Thoracic aorta (tissue), 2 donors: ENCODE results near the gene VAV2. TPM values are rescaled to one million over a fixed set of nuclear protein-coding genes. Genes with fewer than 3 reads are reported as not detected.
A peak's percentile ranks its signal among the peaks of the same experiment; 100 is the strongest.

ENCODE experiments used
- ATAC-seq: fragments of 150-250 bp; one replicate; pipeline ENCODE4 v1.8.0; 2017; ENCODE audit warnings: low read depth; ENCODE audit not compliant: insufficient number of reproducible peaks, low FRiP score
- DNase-seq: peaks from one replicate; pipeline ENCODE4 v3.0.0-alpha.2; 2020; ENCODE audit warnings: low spot score
- H3K27ac ChIP-seq, 2 donors: fragments of 200-600 bp; sonication (generic); 1 replicate in 1 of 2; 2 replicates in 1 of 2; pipeline ENCODE4 v1.5.1; 2016; ENCODE audit warnings: mild to moderate bottlenecking in 2 of 2, moderate library complexity in 2 of 2
- H3K27me3 ChIP-seq: fragments of 200-600 bp; sonication (generic); replicated peaks from 2 replicates; pipeline ENCODE4 v1.6.0; 2016; ENCODE audit warnings: mild to moderate bottlenecking; ENCODE audit not compliant: insufficient read depth
- H3K36me3 ChIP-seq: fragments of 200-600 bp; sonication (generic); one replicate; pipeline ENCODE4 v1.5.1; 2016
- H3K4me1 ChIP-seq, 2 donors: fragments of 200-600 bp; sonication (generic); 1 replicate in 1 of 2; 2 replicates in 1 of 2; pipeline versions ENCODE4 v1.5.1 to v1.6.0; 2016; ENCODE audit warnings: low read depth in 2 of 2, mild to moderate bottlenecking in 1 of 2; ENCODE audit not compliant: control insufficient read depth in 1 of 2
- H3K4me3 ChIP-seq: fragments of 200-600 bp; sonication (generic); 2 replicates; pipeline ENCODE4 v1.5.1; 2016; ENCODE audit warnings: mild to moderate bottlenecking
- H3K9me3 ChIP-seq: fragments of 200-600 bp; sonication (generic); 2 replicates; pipeline ENCODE4 v1.5.1; 2016
- total RNA-seq, 2 donors: library from RNA; depleted of rRNA; stranded (reverse); fragments of >200 nt; gene quantifications; one replicate each; pipeline versions ENCODE4 v1.1.0 to v1.2.3, GENCODE V29; 2016
- TF ChIP-seq, protein P1 (sequence below): fragments of 200-600 bp; sonication (generic); IDR thresholded peaks from one replicate; pipeline ENCODE4 v1.5.1; 2019; ENCODE audit warnings: antibody characterized with exemption

Gene VAV2
- total RNA-seq, 2 donors from 2014 or later: 10.1 to 11.5 TPM

DNA sequence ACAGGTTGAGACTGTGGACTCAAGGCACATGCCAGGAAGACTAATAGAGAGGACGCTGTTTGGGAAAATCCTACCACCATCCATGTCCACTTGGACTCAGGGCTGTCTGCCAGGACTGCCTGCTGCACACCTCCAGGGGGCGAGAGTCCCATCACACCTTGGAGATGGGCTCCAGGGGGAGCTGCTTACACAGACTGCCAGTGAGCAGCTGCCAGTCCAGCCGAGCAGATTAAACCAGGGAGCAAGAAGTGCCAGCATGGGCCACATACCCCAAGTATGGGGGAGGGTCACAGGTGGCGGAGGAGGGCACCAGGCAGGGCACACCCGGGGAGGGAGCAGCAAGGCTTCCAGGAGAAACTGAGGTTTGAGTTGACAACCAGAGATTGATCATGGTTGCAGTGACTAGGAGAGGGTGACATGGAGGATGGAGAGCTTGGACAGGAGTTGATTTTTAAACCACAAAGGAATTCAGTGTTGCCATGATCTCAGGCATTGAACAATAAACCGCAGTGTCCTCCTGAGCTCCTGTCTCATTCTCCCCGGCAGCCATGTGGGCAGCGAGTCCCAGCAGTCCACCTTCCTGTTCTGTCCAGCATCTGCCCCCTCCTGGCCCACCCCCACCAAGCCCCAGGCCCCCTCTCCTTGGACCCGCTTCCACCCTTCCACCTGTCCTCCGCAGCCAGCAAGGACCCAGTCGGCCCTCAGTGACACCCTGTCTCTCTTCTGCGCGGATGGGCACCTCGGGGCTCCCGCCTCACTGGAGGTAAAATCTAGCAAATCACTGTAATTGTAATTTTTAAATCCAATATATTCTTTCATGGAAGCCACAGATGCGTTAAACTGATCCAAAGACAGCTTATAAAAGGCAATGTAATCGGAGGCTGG, 3.1 kb upstream of the VAV2 start:
- H3K4me1 ChIP-seq: peaks cover 4 to 33% of the 10 kb centered on the region in 2 donors
- ATAC-seq (no peak), DNase-seq (no peak)
- no peaks in the 10 kb centered on the region for H3K9me3 ChIP-seq
- TF ChIP-seq, protein P1, sequence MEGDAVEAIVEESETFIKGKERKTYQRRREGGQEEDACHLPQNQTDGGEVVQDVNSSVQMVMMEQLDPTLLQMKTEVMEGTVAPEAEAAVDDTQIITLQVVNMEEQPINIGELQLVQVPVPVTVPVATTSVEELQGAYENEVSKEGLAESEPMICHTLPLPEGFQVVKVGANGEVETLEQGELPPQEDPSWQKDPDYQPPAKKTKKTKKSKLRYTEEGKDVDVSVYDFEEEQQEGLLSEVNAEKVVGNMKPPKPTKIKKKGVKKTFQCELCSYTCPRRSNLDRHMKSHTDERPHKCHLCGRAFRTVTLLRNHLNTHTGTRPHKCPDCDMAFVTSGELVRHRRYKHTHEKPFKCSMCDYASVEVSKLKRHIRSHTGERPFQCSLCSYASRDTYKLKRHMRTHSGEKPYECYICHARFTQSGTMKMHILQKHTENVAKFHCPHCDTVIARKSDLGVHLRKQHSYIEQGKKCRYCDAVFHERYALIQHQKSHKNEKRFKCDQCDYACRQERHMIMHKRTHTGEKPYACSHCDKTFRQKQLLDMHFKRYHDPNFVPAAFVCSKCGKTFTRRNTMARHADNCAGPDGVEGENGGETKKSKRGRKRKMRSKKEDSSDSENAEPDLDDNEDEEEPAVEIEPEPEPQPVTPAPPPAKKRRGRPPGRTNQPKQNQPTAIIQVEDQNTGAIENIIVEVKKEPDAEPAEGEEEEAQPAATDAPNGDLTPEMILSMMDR: no peak
- no peaks in the 10 kb centered on the region for H3K27me3 ChIP-seq
- H3K4me3 ChIP-seq: no peak overlapping the region
- no peak overlapping the region for H3K27ac ChIP-seq
- H3K36me3 ChIP-seq: no peaks in the 10 kb centered on the region

DNA sequence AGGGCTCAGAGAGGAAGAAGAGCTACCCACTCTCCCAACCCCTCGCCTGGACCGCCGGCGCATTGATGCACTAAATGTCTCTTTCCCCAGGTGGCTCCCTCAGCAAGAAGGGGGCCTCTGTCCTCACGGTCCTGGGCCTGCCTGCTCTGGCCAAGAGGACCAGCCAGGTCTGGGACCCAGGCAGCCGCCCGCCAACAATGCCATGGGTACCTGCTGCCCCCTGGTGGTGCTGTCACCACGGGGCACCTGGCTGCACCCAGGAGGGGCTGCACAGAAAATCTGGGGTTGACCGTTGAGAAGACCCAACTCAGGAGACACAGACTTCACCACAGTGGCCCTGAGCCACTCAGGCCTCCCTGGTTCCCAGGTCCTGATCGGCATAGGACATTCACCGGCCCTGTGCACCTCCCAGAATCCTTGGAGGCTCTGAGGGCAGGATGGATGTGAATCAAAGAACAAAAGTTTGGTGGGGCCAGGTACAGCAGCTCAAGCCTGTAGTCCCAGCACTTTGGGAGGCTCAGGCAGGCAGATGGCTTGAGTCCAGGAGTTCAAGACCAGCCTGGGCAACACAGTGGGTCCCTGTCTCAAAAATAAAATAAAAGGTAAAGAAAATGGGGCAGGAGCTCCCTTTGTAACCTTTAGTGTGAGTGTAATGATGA, 2.4 kb upstream of the VAV2 start:
- H3K27me3 ChIP-seq: no peaks in the 10 kb centered on the region
- no peaks in the 10 kb centered on the region for H3K36me3 ChIP-seq
- H3K9me3 ChIP-seq: no peaks in the 10 kb centered on the region
- H3K4me3 ChIP-seq: no peak overlapping the region
- ATAC-seq: no peak
- H3K4me1 ChIP-seq: peaks cover 4 to 28% of the 10 kb centered on the region in 2 donors
- H3K27ac ChIP-seq: no peak overlapping the region
- DNase-seq: peak; percentile 45
- TF ChIP-seq, protein P1: peak; percentile 98

DNA sequence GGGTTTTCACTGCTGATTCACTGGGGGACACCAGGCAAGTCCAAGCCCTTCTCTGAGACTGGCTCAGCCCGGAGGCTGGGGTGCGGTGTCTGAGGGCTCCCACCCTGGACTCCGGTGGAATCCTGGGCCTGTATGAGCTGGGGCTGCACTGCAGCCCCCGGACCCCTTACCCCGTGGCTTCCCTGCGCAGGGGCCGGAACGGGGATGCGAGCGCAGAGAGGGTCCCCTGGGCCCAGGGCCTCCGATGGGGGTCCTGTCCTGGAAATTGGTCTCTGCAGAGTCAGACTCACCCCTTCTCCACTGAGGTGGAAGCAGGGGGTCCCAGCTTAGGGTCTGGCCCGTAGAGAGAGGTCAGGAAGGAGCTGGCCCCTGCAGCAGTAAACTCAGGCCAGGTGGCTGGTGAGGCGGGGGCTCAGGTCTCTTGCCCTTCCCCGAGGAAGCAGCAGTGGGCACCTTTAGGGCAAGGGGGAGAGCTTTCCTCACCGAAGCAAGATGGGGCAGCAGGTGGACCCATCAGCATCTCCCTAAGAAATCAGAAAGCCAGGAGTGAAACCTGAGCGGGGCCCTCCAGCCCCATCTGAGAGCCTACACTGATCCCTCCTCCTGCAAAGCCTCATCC, 1.6 kb upstream of the VAV2 start:
- Histone ChIP-seq H3K4me3 (peak overlapping the region; percentile 95), H3K4me1 (peaks cover 4 to 27% of the 10 kb centered on the region in 2 donors), H3K27ac (peak overlapping the region in 1 of 2 donors; percentile 85), H3K27me3 (no peaks in the 10 kb centered on the region), H3K36me3 (no peaks in the 10 kb centered on the region), H3K9me3 (no peaks in the 10 kb centered on the region)
- DNase-seq (no peak), ATAC-seq (no peak)
- TF ChIP-seq, protein P1: no peak

DNA sequence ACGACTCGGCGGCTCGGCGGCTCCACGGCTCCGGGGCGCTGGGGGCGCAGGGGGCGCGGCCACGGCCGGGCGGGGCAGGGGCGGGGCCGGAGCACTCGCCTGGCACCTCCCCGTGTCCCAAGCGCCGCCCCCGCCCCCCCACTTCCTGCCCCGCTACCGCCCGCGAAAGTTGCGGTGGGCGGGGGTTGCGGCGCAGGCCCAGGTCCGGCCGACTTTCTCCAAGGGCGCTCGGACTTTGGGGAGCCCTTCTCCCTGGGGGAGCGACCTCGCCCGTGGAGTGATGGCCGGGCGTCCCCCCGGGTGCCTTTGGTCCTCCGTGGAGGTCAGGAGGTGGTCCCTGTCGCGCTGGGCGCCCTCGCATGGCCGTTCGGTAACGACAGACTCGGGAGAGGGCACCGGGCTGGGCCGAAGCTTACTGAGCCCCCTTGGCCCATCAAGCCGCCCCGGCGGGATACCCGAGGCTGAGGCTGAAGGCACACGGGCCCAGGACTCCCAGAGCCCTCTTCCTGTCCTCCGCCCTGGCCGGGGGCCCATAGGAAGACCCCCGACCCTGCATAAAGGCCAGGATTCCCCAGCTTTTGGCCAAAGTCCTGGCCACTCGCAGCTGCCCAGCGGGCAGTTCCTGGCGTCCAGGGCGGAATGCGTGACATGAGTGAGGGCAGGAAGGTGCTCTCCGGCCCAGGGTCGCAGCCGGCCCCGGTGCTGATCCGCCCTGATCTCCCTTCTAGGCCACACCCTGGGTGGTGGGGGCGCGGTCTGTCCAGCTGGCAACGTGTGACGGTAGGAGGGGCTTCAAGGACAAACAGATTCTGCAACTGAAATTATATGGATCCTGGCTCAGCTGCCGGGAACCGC, 883 bp upstream of the VAV2 start:
- Histone ChIP-seq H3K9me3 (no peaks in the 10 kb centered on the region), H3K27ac (peak overlapping the region; percentile 85 to 88), H3K36me3 (no peaks in the 10 kb centered on the region), H3K27me3 (no peaks in the 10 kb centered on the region), H3K4me3 (peak overlapping the region; percentile 95), H3K4me1 (peaks cover 4 to 27% of the 10 kb centered on the region in 2 donors)
- peak; percentile 60 for ATAC-seq
- TF ChIP-seq, protein P1: peak; percentile 20
- DNase-seq: peak; percentile 68
